SH-SY5Y (cell line): Measurements from ENCODE around the gene KAT5.

ENCODE experiments used
- GATA2 ChIP-seq: IDR thresholded peaks from 2 replicates; pipeline ENCODE4 v1.6.1; 2011; ENCODE audit warnings: mild to moderate bottlenecking, low read depth, low read length
- GATA3 ChIP-seq: IDR thresholded peaks from 2 replicates; pipeline ENCODE4 v1.6.1; 2011; ENCODE audit warnings: low read depth, mild to moderate bottlenecking, low read length, moderate library complexity

Gene KAT5

GRCh38 chr11:65767406-65767805 is 55.4 kb downstream of the KAT5 start:
- TF ChIP-seq GATA3, result no peak
- no peak for TF ChIP-seq GATA2
